Subcutaneous abdominal adipose tissue (tissue), 5 donors: ENCODE data around the gene PLD4.

Source experiments
- H3K27ac ChIP-seq: one replicate; pipeline ENCODE4 v1.7.0; 2013; ENCODE audit warnings: low read depth, mild to moderate bottlenecking, inconsistent platforms, low read length, moderate library complexity
- H3K27me3 ChIP-seq, 5 donors: one replicate each; pipeline ENCODE4 v1.7.0; 2013; ENCODE audit warnings: low read length in 5 of 5, inconsistent platforms in 1 of 5; ENCODE audit not compliant: control insufficient read depth in 5 of 5, insufficient read depth in 4 of 5
- H3K36me3 ChIP-seq, 5 donors: one replicate each; pipeline ENCODE4 v1.7.0; 2013; ENCODE audit warnings: low read length in 5 of 5; ENCODE audit not compliant: control insufficient read depth in 5 of 5, insufficient read depth in 5 of 5
- H3K4me1 ChIP-seq, 5 donors: one replicate each; pipeline ENCODE4 v1.7.0; 2013; ENCODE audit warnings: low read length in 5 of 5, mild to moderate bottlenecking in 3 of 5, moderate library complexity in 1 of 5; ENCODE audit not compliant: control insufficient read depth in 5 of 5, insufficient read depth in 5 of 5
- H3K4me3 ChIP-seq, 5 donors: one replicate each; pipeline ENCODE4 v1.7.0; 2013; ENCODE audit warnings: low read length in 5 of 5, low read depth in 1 of 5
- H3K9ac ChIP-seq, 5 donors: one replicate each; pipeline ENCODE4 v1.7.0; 2013; ENCODE audit warnings: low read length in 5 of 5, mild to moderate bottlenecking in 4 of 5, moderate library complexity in 3 of 5
- H3K9me3 ChIP-seq, 5 donors: one replicate each; pipeline ENCODE4 v1.7.0; 2013; ENCODE audit warnings: low read length in 5 of 5; ENCODE audit not compliant: control insufficient read depth in 5 of 5
- donor health status: healthy.
- donor health status: healthy.
- donor health status: healthy.
- donor health status: healthy.
- donor health status: healthy.

The PLD4 gene

DNA sequence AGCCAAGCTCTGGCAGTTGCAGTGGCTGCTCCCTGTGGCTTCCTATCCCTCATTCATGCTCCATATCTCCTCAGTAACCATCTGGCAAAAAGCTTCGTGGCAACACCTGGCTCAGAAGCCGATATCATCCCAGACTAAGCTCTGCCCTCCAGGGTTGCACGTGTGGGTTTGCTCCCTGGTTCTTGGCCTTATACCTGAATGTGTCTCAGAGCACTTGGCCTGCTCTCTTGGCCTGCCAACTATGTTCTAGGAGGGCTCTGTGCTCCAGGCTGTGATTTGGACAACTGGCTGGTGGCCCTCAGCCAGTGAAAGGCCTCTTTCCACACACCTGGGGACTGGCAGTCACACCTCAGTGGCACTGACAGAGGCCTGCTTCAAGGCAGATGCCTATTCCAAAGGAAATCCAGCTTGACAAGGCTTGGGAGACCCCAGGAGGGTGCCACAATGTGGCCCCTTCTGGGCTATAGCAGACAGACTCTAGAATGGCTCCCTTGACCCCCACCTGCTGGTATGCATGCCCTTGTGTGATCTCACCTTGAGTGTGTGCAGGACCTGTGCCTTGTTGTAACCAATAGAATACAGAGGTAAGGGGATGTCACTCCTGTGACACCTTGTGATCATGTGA, 10.5 kb downstream of the PLD4 start:
- peaks cover 0 to 31% (median 14%) of the 10 kb centered on the region in 5 donors for H3K27me3 ChIP-seq

DNA sequence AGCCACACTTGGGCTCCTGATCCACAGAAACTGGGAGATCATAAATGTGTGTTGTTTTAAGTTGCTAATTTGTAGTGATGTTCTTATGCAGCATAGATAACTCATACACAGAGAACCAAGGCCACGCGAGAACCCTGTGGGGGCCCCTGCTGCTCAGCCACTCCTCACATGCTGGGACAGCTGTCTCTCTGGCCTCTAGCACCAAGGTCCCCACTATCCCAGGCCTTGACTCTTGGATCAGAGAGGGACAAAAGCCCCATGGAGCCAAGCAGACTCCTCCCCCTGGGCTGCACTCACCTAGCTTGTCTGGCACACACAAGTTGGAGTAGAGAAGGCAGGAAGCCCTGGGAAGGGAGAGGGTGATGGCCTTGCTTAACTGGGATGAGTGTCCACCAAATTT, 11.3 kb downstream of the PLD4 start:
- peaks cover 0 to 31% (median 14%) of the 10 kb centered on the region in 5 donors for H3K27me3 ChIP-seq
- H3K9me3 ChIP-seq: no peaks in the 10 kb centered on the region
- H3K27ac ChIP-seq: no peak overlapping the region
- peaks cover 0 to 19% (median 14%) of the 10 kb centered on the region in 5 donors for H3K4me1 ChIP-seq
- no peak overlapping the region for H3K4me3 ChIP-seq
- no peak overlapping the region for H3K9ac ChIP-seq
- H3K36me3 ChIP-seq: no peaks in the 10 kb centered on the region

More for the DNA sequence above, 10.5 kb downstream of the PLD4 start:
- H3K27ac ChIP-seq: no peak overlapping the region
- H3K9me3 ChIP-seq: no peaks in the 10 kb centered on the region
- H3K36me3 ChIP-seq: no peaks in the 10 kb centered on the region
- peaks cover 0 to 19% (median 14%) of the 10 kb centered on the region in 5 donors for H3K4me1 ChIP-seq
- H3K9ac ChIP-seq: no peak overlapping the region
- no peak overlapping the region for H3K4me3 ChIP-seq

DNA sequence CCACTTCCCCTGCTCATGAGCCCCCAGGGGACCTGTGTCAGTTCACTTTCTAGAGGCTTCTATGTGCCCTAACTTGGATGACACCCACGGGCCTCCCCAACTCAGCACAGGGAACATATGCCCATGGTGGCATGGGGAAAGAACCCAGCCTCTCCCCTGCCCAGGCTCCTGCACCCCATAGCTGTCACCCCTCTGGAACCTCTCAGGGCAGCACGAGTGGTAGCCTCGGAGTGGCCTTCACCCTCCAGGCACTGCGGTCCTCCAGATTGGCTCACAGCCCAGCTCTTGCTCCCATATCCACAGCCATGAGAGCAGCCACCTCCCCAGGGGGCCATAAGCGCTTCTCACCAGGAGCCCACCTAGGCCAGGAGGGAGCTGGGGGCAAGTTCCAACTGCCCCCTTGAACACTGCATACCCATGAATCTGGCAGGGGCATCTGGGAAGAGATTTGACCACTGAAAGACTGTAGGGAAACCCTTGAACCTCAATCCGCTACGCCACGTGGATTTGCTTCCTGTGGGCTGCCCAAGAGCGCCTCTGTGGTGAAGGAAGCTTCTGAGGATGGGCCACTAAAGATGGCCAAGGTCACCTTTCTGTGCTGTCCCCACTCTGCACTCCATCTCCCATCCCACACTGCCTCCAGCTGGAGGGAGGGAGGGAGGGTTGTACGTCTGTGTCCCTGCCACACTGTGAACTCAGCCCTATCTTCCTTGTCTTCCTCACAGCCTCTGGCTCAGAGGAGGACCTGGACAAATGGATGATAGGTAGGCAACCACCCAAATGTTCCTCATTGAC, 11.9 kb downstream of the PLD4 start:
- Histone ChIP-seq H3K4me1 (peaks cover 0 to 19% (median 14%) of the 10 kb centered on the region in 5 donors), H3K36me3 (no peaks in the 10 kb centered on the region), H3K27me3 (peaks cover 0 to 31% (median 14%) of the 10 kb centered on the region in 5 donors), H3K4me3 (no peak overlapping the region), H3K27ac (no peak overlapping the region), H3K9me3 (no peaks in the 10 kb centered on the region), H3K9ac (no peak overlapping the region)

DNA sequence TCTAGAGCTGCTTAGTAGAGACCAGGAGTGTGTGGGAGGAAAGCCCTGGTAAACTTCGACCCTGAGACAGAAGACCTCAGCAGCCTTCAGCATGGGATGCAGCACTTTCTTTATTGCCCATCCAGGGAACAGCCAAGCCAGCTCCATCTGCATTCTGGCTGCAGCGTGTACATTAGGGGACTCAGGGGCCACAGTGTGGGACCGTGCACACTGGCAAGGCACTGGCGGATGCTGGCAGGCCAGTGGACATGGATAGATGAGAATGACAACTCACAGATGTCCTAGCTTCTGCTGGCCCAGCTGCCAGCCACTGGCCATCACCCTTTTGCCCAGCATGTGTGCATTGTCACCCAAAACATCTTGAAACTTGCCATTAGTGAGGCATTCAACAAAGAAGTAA, 12.5 kb downstream of the PLD4 start:
- Histone ChIP-seq H3K36me3 (no peaks in the 10 kb centered on the region), H3K9me3 (no peaks in the 10 kb centered on the region), H3K27ac (no peak overlapping the region)

DNA sequence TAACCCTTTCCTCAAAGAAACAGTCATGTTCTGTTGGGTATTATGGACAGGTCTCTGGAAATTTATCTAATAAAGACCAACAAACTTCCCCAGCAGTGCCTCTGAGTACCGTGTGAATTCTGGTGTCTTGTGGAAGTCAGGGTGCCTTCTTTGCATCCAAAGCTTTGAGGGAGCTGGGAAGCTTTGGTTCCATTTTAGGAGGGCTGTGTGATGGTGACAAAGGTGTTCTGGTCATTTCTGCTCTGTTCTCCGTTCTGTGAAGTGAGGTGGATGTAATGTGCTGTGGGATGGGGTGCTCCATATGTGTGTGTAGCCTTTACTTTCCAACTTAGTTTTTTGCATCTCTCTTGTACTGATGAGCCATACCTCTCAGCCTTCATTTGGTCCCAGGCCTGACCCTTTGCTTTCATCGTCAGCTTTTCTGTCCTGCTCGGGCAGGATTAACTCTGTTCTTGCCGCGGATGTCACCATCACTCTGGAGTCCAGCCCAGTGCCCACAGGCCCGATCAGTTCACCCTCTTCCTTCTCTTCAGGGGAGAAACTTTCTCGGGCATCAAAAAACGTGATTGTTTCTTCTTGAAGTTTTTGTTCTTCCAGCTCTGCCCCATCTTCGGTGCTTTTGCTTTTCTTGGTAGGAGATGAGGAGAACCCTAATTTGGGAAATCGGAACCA, 13.2 kb downstream of the PLD4 start:
- Histone ChIP-seq H3K9ac (no peak overlapping the region), H3K9me3 (no peaks in the 10 kb centered on the region), H3K36me3 (no peaks in the 10 kb centered on the region), H3K4me1 (peaks cover 0 to 8% (median 4%) of the 10 kb centered on the region in 5 donors), H3K4me3 (no peak overlapping the region), H3K27ac (no peak overlapping the region), H3K27me3 (peaks cover 0 to 27% (median 9%) of the 10 kb centered on the region in 5 donors)

More for the DNA sequence above, 12.5 kb downstream of the PLD4 start:
- H3K27me3 ChIP-seq: peaks cover 0 to 31% (median 12%) of the 10 kb centered on the region in 5 donors
- H3K4me1 ChIP-seq: peaks cover 0 to 14% (median 11%) of the 10 kb centered on the region in 5 donors
- H3K9ac ChIP-seq: no peak overlapping the region
- no peak overlapping the region for H3K4me3 ChIP-seq

DNA sequence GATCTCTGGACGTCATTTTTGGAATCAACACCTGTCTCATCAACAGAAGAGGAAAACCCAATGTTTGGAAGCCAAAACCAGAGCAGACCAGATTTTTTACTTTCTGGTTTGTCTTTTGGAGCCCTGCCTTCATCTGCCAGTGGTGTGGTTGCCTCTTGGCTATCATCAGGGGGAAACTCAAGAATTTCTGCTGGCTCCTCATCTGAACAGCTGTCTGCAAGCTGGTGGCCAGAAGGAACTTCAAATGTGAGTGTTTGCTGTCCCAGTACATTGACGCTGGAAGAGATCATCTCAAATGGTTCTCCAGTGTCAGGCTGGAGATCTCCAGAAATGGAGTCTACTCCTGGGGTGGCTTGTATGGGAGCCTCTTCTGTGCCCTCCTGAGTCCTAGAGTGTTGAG, 13.8 kb downstream of the PLD4 start:
- H3K27me3 ChIP-seq: peaks cover 0 to 27% (median 9%) of the 10 kb centered on the region in 5 donors
- no peaks in the 10 kb centered on the region for H3K36me3 ChIP-seq

DNA sequence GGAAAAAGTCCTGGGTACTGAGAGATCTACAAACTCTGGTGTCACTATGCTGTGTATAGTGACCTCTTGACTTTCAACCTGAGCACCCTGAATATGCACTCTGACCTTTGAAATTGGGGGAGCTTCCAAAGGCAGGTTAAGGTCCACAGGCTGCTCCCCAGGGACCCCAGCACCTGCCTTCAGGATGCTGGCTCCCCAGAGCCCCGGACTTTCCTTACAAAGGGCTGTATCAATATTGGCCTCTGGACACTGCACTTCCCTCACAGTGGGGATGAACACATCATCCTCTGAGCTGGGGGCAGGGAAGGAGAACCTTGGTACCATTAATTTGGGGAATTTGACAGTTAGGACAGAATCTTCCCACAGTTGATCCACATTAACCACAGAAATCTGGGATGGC, 14.3 kb downstream of the PLD4 start:
- Histone ChIP-seq H3K27ac (no peak overlapping the region), H3K9ac (no peak overlapping the region), H3K27me3 (peaks cover 0 to 27% (median 9%) of the 10 kb centered on the region in 5 donors), H3K36me3 (no peaks in the 10 kb centered on the region), H3K4me1 (peaks cover 0 to 5% (median 2%) of the 10 kb centered on the region in 5 donors), H3K4me3 (no peak overlapping the region), H3K9me3 (no peaks in the 10 kb centered on the region)

More for the DNA sequence above, 13.8 kb downstream of the PLD4 start:
- H3K9ac ChIP-seq: no peak overlapping the region
- peaks cover 0 to 5% (median 2%) of the 10 kb centered on the region in 5 donors for H3K4me1 ChIP-seq
- H3K9me3 ChIP-seq: no peaks in the 10 kb centered on the region
- H3K27ac ChIP-seq: no peak overlapping the region
- H3K4me3 ChIP-seq: no peak overlapping the region

DNA sequence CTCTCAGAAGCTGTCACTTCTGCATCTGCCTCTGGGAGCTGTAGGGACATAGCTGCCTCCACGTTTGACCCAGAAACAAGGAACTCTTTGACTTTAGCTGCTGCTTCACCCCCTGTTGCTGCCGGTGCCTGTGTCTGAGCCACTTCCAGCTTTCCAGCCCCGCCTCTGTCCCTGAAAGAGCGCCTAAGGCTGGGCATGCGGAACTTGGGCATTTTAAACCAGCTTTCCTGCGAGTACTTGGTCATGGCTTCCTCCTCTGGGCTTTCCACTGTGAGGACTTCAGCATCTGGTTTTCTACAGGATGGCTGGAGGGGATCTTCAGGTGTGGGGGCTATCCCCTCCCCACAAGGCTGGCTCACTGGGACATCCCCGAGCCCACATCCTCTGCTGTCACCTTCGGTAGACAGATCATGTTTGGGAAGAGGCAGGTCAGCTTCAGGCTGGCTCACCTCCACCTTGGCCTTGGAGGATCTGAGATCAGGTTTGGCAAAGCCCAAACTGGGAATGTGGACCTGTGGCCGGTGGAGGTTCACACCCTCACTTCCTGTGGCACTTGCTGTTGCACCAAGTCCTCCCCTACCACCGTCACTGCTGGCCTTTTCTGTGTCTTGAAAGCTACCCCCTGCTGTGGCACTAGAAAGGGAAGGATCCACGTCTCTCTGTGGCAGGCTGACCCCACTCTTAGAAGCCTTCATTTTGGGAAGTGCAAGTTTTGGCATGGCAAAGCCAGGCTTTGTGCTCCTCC, 15.2 kb downstream of the PLD4 start:
- Histone ChIP-seq H3K9ac (no peak overlapping the region), H3K4me3 (no peak overlapping the region), H3K36me3 (no peaks in the 10 kb centered on the region), H3K4me1 (no peaks in the 10 kb centered on the region), H3K27ac (no peak overlapping the region), H3K27me3 (peaks cover 0 to 22% (median 9%) of the 10 kb centered on the region in 5 donors), H3K9me3 (no peaks in the 10 kb centered on the region)

DNA sequence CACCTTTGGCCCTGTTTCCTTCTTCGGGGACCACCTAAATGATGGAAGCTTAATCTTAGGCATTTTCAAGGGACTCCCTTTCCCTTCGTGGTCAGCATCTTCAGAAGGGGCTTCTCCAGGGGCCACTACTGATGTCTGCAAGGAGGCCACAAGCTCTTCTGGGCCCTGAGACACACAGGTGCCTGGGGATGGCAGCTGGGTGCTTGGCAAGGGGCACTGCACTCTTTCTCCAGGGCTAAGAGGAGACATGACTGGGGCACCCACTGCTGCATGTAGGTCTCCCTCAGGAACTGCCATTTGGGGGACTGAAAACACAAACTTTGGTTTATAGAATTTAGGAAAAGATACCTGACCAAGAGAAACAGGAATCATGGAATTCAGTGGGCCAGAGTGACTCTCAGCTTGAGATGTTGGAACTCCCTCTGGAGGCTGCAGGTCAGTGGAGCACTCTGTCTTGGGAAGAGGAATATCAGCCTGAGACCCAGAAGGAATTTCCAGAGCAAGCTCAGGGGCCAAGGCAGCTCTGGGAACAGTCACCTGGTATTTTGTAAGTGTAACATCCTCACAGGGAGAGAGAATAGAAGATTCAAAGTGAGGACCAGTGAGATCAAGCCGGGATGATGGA, 16.0 kb downstream of the PLD4 start:
- no peaks in the 10 kb centered on the region for H3K36me3 ChIP-seq
- no peak overlapping the region for H3K27ac ChIP-seq
- H3K9me3 ChIP-seq: no peaks in the 10 kb centered on the region
- H3K9ac ChIP-seq: no peak overlapping the region
- H3K27me3 ChIP-seq: peaks cover 0 to 21% (median 8%) of the 10 kb centered on the region in 5 donors
- no peaks in the 10 kb centered on the region for H3K4me1 ChIP-seq
- H3K4me3 ChIP-seq: no peak overlapping the region
